GM12878 (cell line): ENCODE measurements around the gene ITPR2. TPM values are rescaled to one million over a fixed set of nuclear protein-coding genes. Genes with fewer than 3 reads are reported as not detected.

Source experiments
- ATAC-seq: fragments of 200-7000 bp; cut with Tn5 transposase; 3 replicates; pipeline ENCODE4 v1.9.1; 2020; ENCODE audit warnings: mild to moderate bottlenecking, moderate library complexity
- BruUV-seq: library from RNA; stranded (reverse); fragments of 400-500 nt; replicated peaks from 2 replicates; lab custom pipeline; 2021; lab: Mats Ljungman, UMichigan
- CTCF ChIA-PET: fragments of 300-600 bp; sonication (Branson Sonifier 250); formaldehyde crosslinking; extraction: SDS; loops from one replicate; lab custom pipeline; 2021; ENCODE audit warnings: inconsistent platforms; lab: Yijun Ruan, JAX
- POLR2A ChIA-PET: fragments of 350-600 bp; formaldehyde crosslinking; extraction: SDS; loops from one replicate; lab custom pipeline; 2021; ENCODE audit warnings: inconsistent platforms; lab: Charles Lee
- RAD21 ChIA-PET: fragments of 300-600 bp; sonication (Branson Sonifier 250); formaldehyde crosslinking; loops from one replicate; lab custom pipeline; 2023; ENCODE audit warnings: antibody characterized with exemption; ENCODE audit not compliant: unreplicated experiment; lab: Charles Lee
- SMC1A ChIA-PET: fragments of 300-600 bp; sonication (Branson Sonifier 250); formaldehyde crosslinking; loops from one replicate; lab custom pipeline; 2023; ENCODE audit not compliant: unreplicated experiment, uncharacterized antibody; lab: Charles Lee
- DNase-seq: peaks from one replicate; pipeline ENCODE4 v3.0.0-alpha.2; 2011; ENCODE audit warnings: low read depth, low spot score
- FAIRE-seq: peaks from 3 replicates; lab custom pipeline; 2011; peaks lifted over from hg19 to GRCh38; lab: Jason Lieb, UNC
- H2AFZ ChIP-seq: 2 replicates; pipeline ENCODE4 v1.6.0; 2011; ENCODE audit warnings: low read depth, low read length, control low read depth; ENCODE audit not compliant: control insufficient read depth
- H3K27ac ChIP-seq: 2 replicates; pipeline ENCODE4 v1.5.1; 2011; ENCODE audit warnings: control low read depth; ENCODE audit not compliant: control insufficient read depth, insufficient read depth
- H3K27me3 ChIP-seq, 2 experiments: replicated peaks in 1 of 2; 2 replicates each; pipeline versions ENCODE4 v1.6.0 to v1.6.1; 2011; ENCODE audit warnings: low read length in 1 of 2; ENCODE audit not compliant: control insufficient read depth in 2 of 2, insufficient read depth in 2 of 2
- H3K36me3 ChIP-seq, 2 experiments: 2 replicates each; pipeline ENCODE4 v1.5.1; 2011; ENCODE audit warnings: low read length in 1 of 2; ENCODE audit not compliant: control insufficient read depth in 2 of 2, insufficient read depth in 2 of 2
- H3K4me1 ChIP-seq: 2 replicates; pipeline ENCODE4 v1.6.1; 2011; ENCODE audit warnings: mild to moderate bottlenecking, low read length, moderate library complexity, mixed read lengths; ENCODE audit not compliant: control insufficient read depth, insufficient read depth
- H3K4me2 ChIP-seq: 2 replicates; pipeline ENCODE4 v1.6.0; 2011; ENCODE audit warnings: control low read depth; ENCODE audit not compliant: control insufficient read depth, insufficient read depth
- H3K4me3 ChIP-seq: fragments of 200-600 bp; sonication (generic); 2 replicates; pipeline ENCODE4 v1.5.1; 2016
- H3K79me2 ChIP-seq: 2 replicates; pipeline ENCODE4 v1.6.0; 2011; ENCODE audit warnings: low read length; ENCODE audit not compliant: control insufficient read depth, insufficient read depth
- H3K9ac ChIP-seq: 2 replicates; pipeline ENCODE4 v1.8.0; 2011; ENCODE audit warnings: low read length, control low read depth, mixed read lengths; ENCODE audit not compliant: control insufficient read depth, insufficient read depth
- H3K9me3 ChIP-seq: replicated peaks from 3 replicates; pipeline ENCODE4 v1.5.1; 2011; ENCODE audit warnings: mild to moderate bottlenecking, low read length; ENCODE audit not compliant: control insufficient read depth, insufficient read depth
- H4K20me1 ChIP-seq: 2 replicates; pipeline ENCODE4 v1.6.0; 2011; ENCODE audit not compliant: control insufficient read depth, insufficient read depth
- CEBPB ChIP-seq, 2 experiments: fragments of 150-350 bp in 1 of 2; IDR thresholded peaks; 2 replicates each; pipeline ENCODE4 v1.6.1; 2012 to 2014; ENCODE audit warnings: low read depth in 2 of 2, low read length in 2 of 2, borderline replicate concordance in 1 of 2, inconsistent platforms in 1 of 2
- CREB1 ChIP-seq: IDR thresholded peaks from 2 replicates; pipeline ENCODE4 v1.6.1; 2012; ENCODE audit warnings: low read depth, mild to moderate bottlenecking, inconsistent platforms
- EED ChIP-seq: sonication (generic); IDR thresholded peaks from 2 replicates; pipeline ENCODE4 v1.6.1; 2016; ENCODE audit warnings: antibody characterized with exemption, low read depth
- ETV6 ChIP-seq, 2 experiments: fragments of 450-650 bp in 1 of 2; IDR thresholded peaks in 1 of 2; conservative IDR thresholded peaks in 1 of 2; 2 replicates each; pipeline ENCODE4 v1.6.1; 2014; ENCODE audit warnings: antibody characterized with exemption in 1 of 2, borderline replicate concordance in 1 of 2, low read depth in 1 of 2, mild to moderate bottlenecking in 1 of 2, moderate library complexity in 1 of 2
- GABPA ChIP-seq: IDR thresholded peaks from 2 replicates; pipeline ENCODE4 v1.6.1; 2014; ENCODE audit warnings: antibody characterized with exemption, low read depth, mild to moderate bottlenecking, inconsistent platforms
- HDAC6 ChIP-seq: fragments of 200-600 bp; sonication (generic); IDR thresholded peaks from one replicate; pipeline ENCODE4 v1.8.0; 2017; ENCODE audit warnings: antibody characterized with exemption; ENCODE audit not compliant: unreplicated experiment
- LARP7 ChIP-seq: fragments of 450-650 bp; IDR thresholded peaks from 2 replicates; pipeline ENCODE4 v1.6.1; 2017; ENCODE audit warnings: mild to moderate bottlenecking
- NFYB ChIP-seq: IDR thresholded peaks from 2 replicates; pipeline ENCODE4 v1.6.1; 2011; ENCODE audit warnings: low read depth, mild to moderate bottlenecking, low read length, improper control_type of control experiment, moderate library complexity; ENCODE audit not compliant: insufficient read depth
- PKNOX1 ChIP-seq: fragments of 450-650 bp; IDR thresholded peaks from 2 replicates; pipeline ENCODE4 v1.6.1; 2016; ENCODE audit warnings: mild to moderate bottlenecking
- ZBTB40 ChIP-seq: fragments of 450-650 bp; IDR thresholded peaks from 2 replicates; pipeline ENCODE4 v1.6.1; 2016; ENCODE audit warnings: mild to moderate bottlenecking, moderate library complexity, borderline replicate concordance
- in situ Hi-C: fragments of 300-500 bp; cut with MboI; formaldehyde crosslinking; loops from 9 replicates; pipeline ENCODE4 v1.14.3; 2018; ENCODE audit warnings: mixed read lengths
- intact Hi-C: fragments of 100-400 bp; cut with micrococcal nuclease; formaldehyde crosslinking; loops from one replicate; pipeline ENCODE4 v1.14.2; 2022; ENCODE audit not compliant: unreplicated experiment
- polyA plus RNA-seq, 11 experiments: library from polyadenylated mRNA; depleted of rRNA in 4 of 11; unstranded in 6 of 11; stranded (reverse) in 5 of 11; fragments of >200 nt; fragmentation: Nextera tagmentation in 4 of 11; fragmentation: Illumina TruSeq in 1 of 11; extraction: Ambion mirVana in 4 of 11; extraction: Trizol in 1 of 11; gene quantifications; 1 replicate in 1 of 11; 2 replicates in 10 of 11; pipeline versions ENCODE4 v1.2.1 to v1.2.3, GENCODE V29; 2011 to 2016; ENCODE audit warnings: inconsistent platforms in 2 of 11, missing spikeins in 2 of 11, low read depth in 1 of 11
- total RNA-seq, 4 experiments: library from RNA; depleted of rRNA in 3 of 4; stranded (reverse); fragments of >200 nt in 3 of 4; fragmentation: Illumina TruSeq in 1 of 4; extraction: Trizol in 1 of 4; gene quantifications; 2 replicates each; pipeline versions ENCODE4 v1.2.1 to v1.2.3, GENCODE V29; 2013 to 2021
- TF ChIP-seq, protein P1 (sequence below): fragments of 450-650 bp; IDR thresholded peaks from 2 replicates; pipeline ENCODE4 v1.6.1; 2017; ENCODE audit warnings: mild to moderate bottlenecking

Gene ITPR2
- total and polyA plus RNA-seq, 10 of the 15 experiments (the other 5 are each of a cell fraction or from before 2014, with no cell fraction given), result 7.5 to 76.2 (median 47.1) TPM

DNA sequence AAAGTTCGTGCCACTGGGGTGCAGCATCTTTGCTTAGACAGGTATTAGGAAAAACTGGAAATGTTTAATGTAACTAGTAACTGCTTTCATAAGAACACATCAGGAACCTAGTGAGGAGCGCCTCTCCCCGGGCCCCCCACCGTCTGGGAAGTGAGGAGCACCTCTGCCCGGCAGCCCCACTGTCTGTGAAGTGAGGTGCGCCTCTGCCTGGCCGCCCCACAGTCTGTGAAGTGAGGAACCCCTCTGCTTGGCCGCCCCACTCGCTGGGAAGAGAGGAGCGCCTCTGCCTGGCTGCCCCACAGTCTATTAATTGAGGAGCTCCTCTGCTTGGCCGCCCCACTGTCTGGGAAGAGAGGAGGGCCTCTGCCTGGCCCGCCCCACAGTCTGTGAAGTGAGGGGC, 224.7 kb downstream of the ITPR2 start (continued):
- no peak for TF ChIP-seq PKNOX1
- TF ChIP-seq, all 136 proteins: peak for 0

GRCh38 chr12:26606911-26607310, 226.1 kb downstream of the ITPR2 start:
- FAIRE-seq (no peak), ATAC-seq (no peak), DNase-seq (no peak)
- no peak overlapping the region for H3K4me2 ChIP-seq
- TF ChIP-seq ZBTB40 (no peak), NFYB (no peak), ETV6 (conservative IDR thresholded peaks at IDR 0.05 in 1 of 2, IDR thresholded peaks at IDR 0.05 in 1 of 2; ENCODE audit: borderline replicate concordance in 1 of 2, low read depth in 1 of 2) (no peak), CREB1 (no peak), HDAC6 (no peak), LARP7 (no peak), EED (no peak), GABPA (no peak), CEBPB (IDR thresholded peaks at IDR 0.05; ENCODE audit: borderline replicate concordance in 1 of 2, low read depth in 2 of 2, low read length in 2 of 2) (no peak)
- TF ChIP-seq, protein P1, sequence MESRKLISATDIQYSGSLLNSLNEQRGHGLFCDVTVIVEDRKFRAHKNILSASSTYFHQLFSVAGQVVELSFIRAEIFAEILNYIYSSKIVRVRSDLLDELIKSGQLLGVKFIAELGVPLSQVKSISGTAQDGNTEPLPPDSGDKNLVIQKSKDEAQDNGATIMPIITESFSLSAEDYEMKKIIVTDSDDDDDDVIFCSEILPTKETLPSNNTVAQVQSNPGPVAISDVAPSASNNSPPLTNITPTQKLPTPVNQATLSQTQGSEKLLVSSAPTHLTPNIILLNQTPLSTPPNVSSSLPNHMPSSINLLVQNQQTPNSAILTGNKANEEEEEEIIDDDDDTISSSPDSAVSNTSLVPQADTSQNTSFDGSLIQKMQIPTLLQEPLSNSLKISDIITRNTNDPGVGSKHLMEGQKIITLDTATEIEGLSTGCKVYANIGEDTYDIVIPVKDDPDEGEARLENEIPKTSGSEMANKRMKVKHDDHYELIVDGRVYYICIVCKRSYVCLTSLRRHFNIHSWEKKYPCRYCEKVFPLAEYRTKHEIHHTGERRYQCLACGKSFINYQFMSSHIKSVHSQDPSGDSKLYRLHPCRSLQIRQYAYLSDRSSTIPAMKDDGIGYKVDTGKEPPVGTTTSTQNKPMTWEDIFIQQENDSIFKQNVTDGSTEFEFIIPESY, result no peak
- H3K4me1 ChIP-seq, result no peaks in the 10 kb centered on the region
- no peak overlapping the region for H3K4me3 ChIP-seq
- no peak overlapping the region for H3K9ac ChIP-seq
- no peak overlapping the region for H2AFZ ChIP-seq
- intact Hi-C loops (no loop called here), in situ Hi-C loops (no loop called here)
- H3K27ac ChIP-seq, result no peak overlapping the region
- no TSS peak for BruUV-seq
- peaks cover 0 to 5% of the 10 kb centered on the region in 2 experiments; a peak in 3 of 4 replicates for H3K36me3 ChIP-seq
- ChIA-PET CTCF (interaction anchor here (1.1 kb wide), 1 partner anchor 10 kb away, joined by 3 read pairs; no protein-coding TSS in a partner anchor), RAD21 (no interaction called here), SMC1A (interaction anchor here (1.2 kb wide), 2 partner anchors 9 to 10 kb away, joined by 3 to 5 read pairs; no protein-coding TSS in a partner anchor), POLR2A (no interaction called here)
- H3K9me3 ChIP-seq, result no peaks in the 10 kb centered on the region
- H3K27me3 ChIP-seq, result no peaks in the 10 kb centered on the region
- no peaks in the 10 kb centered on the region for H4K20me1 ChIP-seq
- no peaks in the 10 kb centered on the region for H3K79me2 ChIP-seq
